ENCODE data around the gene SOWAHD.
"Not testable (repeated sequence)": the region's sequence is repeated elsewhere in the genome, so short reads cannot be mapped to it uniquely, and the experiment has no call there.

SOWAHD gene

GRCh38 chrX:119783026-119783425 is 24.6 kb downstream of the SOWAHD start:
- no peak for DNase-seq (ENCODE audit: low spot score)

DNA sequence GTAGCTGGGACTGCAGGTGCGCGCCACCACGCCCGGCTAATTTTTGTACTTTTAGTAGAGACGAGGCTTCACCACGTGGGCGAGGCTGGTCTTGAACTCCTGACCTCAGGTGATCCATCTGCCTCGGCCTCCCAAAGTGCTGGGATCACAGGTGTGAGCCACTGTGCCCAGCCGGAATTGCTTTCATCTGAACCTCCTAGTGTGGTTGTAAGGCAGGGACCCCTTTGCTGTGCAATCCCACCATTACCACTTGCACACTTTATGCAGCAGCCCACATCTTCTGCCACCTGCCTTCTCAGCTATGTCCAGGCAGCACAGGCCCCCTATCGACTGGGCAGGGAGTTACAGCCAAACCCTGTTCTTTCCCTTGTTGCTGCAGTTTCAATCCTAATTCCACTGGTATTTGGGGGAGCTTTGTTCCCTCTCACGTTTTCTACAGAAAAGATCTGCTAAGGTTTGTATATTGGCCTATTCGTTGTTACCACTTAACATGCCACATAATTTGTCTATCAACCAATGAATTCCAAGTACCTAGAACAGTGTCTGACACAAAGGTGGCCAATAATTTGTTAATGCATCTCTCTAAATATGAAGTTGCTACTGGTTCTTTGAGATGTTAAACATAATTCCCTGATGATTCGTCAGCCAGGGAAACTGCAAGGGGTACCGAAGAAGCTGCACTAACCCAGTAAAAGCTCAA is 26.5 kb downstream of the SOWAHD start:
- DNase-seq (ENCODE audit: low spot score), result no peak
- TF ChIP-seq, protein P1, sequence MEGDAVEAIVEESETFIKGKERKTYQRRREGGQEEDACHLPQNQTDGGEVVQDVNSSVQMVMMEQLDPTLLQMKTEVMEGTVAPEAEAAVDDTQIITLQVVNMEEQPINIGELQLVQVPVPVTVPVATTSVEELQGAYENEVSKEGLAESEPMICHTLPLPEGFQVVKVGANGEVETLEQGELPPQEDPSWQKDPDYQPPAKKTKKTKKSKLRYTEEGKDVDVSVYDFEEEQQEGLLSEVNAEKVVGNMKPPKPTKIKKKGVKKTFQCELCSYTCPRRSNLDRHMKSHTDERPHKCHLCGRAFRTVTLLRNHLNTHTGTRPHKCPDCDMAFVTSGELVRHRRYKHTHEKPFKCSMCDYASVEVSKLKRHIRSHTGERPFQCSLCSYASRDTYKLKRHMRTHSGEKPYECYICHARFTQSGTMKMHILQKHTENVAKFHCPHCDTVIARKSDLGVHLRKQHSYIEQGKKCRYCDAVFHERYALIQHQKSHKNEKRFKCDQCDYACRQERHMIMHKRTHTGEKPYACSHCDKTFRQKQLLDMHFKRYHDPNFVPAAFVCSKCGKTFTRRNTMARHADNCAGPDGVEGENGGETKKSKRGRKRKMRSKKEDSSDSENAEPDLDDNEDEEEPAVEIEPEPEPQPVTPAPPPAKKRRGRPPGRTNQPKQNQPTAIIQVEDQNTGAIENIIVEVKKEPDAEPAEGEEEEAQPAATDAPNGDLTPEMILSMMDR (IDR thresholded peaks at IDR 0.05; ENCODE audit: extremely low read depth, missing control alignments), result peak; percentile 49

More at GRCh38 chrX:119783026-119783425, 24.6 kb downstream of the SOWAHD start:
- TF ChIP-seq, protein P1 (IDR thresholded peaks at IDR 0.05; ENCODE audit: extremely low read depth, missing control alignments), result no peak

DNA sequence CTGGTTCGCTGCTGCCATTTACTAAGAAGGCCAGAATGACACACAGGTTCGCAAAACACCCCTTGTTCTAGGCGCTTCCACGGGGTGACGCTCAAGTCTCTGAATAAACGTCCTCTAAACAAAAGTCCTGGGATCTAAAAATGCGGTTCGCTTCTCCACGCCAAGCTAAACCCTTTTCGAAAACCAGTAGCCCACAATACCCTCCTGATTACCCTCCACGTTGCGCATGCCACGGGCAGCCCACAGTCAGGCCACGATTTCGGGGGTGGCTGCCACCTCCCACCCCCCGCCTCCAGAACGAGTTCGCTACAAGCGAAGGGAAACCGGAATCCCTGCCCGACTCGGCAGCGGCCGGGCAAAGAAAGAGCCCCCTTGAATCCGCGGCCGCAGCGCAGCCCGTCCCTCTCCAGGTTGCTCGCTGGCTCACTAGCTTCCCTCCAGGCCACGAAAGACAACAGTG is 32.6 kb downstream of the SOWAHD start:
- TF ChIP-seq, protein P1 (IDR thresholded peaks at IDR 0.05; ENCODE audit: extremely low read depth, missing control alignments), result peak; percentile 15
- DNase-seq (ENCODE audit: low spot score), result no peak

DNA sequence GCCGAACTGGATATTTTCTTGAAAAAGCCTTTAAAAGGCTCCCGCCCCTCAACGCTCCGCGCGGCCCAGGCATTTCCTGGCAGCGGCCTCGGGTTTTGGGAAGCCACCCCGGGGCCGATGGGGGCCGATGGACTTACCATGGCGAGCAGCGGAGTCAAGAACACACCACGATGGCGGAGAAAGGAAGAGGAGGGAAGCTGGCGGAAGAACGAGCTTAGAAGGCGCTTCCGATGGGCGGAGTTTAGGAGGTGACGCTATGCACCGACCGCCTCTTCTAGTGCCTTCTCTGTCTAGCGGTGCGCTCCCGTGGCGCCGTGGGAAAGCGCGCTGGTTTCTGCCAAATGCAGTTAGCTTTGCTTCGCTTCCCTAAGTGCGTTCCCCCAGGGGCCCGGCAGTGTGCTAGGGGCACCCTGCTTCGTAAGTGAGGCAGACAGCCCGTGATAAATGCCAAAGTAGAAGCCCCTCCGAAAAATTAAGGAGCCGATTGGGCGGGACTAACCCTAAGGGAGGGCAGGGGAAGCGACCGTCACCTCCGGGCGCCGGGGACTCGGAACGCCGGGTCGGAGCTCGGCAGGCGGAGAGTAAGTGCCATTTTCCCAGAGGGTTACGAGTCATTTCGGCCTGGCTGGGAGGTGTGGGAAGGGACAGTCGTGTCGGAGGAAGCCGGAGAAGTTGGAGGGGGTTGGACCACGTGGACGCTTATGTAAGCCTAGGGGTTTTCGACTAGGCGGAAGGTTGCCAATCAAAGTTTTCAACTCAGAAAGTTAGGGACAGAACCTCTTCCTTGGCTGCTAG is 33.2 kb downstream of the SOWAHD start, which contains the start of gene RPL39:
Gene RPL39 (minus strand): TSS at position 194 of the 795 bp plus-strand sequence. CDS start 54 bp downstream, at position 140.
- peak; percentile 59 for DNase-seq (ENCODE audit: low spot score)
- TF ChIP-seq, protein P1 (IDR thresholded peaks at IDR 0.05; ENCODE audit: extremely low read depth, missing control alignments), result no peak

DNA sequence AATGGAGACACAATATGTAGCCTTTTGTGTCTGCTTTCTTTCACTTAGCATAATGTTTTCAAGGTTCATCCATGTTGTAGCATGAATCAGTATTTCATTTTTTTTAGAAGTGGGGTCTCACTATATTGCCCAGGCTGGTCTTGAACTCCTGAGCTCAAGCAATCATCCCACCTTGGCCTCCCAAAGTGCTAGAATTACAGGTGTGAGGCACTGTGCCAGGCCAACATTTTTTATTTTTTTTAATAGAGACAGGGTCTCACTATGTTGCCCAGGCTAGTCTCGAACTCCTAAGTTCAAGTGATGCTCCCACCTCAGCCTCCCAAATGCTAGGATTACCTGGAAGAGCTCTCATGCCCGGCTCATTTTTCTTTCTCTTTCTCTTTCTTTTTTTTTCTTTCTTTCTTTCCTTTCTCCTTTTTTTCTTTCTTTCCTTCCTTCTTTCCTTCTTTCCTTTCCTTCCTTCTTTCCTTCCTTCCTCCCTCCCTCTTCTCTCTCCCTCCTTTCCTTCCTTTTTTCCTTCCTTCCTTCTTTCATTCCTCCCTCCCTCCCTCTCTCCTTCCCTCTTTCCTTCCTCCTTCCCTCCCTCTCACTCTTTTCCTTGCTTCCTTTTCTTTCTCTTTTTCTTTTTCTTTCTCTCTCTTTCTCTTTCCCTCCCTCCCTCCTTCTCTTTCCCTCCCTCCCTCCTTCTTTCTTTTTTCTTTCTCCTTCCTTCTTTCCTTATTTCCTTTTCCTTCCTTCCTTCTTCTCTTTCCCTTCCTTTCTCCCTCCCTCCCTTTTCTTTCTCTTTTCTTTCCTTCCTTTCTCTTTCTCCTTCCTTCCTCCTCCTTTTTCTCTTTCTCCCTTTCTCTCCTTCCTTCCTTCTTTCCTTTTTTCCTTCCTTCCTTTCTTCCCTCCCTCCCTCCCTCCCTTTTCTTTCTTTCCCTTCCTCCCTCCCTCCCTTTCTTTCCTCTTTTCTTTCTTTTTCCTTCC is 43.1 kb downstream of the SOWAHD start:
- DNase-seq (ENCODE audit: low spot score), result no peak
- TF ChIP-seq, protein P1 (IDR thresholded peaks at IDR 0.05; ENCODE audit: extremely low read depth, missing control alignments), result no peak

GRCh38 chrX:119802546-119802945 is 44.2 kb downstream of the SOWAHD start:
- no peak for DNase-seq (ENCODE audit: low spot score)
- TF ChIP-seq, protein P1 (IDR thresholded peaks at IDR 0.05; ENCODE audit: extremely low read depth, missing control alignments), result no peak

GRCh38 chrX:119808461-119808860 is 50.1 kb downstream of the SOWAHD start:
- DNase-seq (ENCODE audit: low spot score), result not testable (repeated sequence)

Measured in GM20000 (cell line).